Prostate gland (tissue), 2 donors: ENCODE results near the gene SEC24D.

Experiments used
- POLR2A ChIP-seq: fragments of 450-650 bp; IDR thresholded peaks from one replicate; pipeline ENCODE4 v1.6.1; 2016; ENCODE audit warnings: antibody characterized with exemption, mild to moderate bottlenecking
- TF ChIP-seq, protein P1 (sequence below), 4 experiments: fragments of 200-600 bp in 2 of 4; fragments of 450-650 bp in 2 of 4; sonication (generic) in 2 of 4; IDR thresholded peaks; 1 replicate in 3 of 4; 2 replicates in 1 of 4; pipeline ENCODE4 v1.5.1; 2016 to 2019; ENCODE audit warnings: antibody characterized with exemption in 4 of 4, mild to moderate bottlenecking in 2 of 4, moderate library complexity in 2 of 4

DNA sequence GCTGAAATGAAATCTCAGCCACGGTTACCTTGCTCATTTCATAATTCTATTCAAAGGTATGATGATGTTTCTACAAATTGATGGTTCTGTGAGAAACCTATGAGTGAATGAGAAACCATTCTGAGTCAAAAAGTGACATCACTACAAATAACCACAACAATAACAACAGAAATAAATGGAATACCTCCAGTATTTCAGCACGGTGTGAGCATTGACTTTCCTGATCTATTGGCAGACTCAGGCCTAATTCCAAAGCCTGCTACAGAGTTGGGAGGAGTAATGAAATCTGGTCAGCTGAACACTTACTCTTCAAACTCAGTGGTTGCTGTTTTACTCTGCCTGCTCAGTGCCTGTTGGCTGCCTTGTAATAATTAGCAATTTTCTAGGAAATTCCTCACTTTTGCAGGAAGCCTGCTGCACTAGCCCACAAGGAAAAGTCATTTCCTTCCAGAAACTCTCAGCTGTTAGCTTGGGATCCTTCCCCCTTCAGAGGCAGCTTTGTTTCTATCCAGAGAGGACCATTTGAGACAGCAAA is 33.9 kb upstream of the SEC24D start:
- TF ChIP-seq, protein P1, sequence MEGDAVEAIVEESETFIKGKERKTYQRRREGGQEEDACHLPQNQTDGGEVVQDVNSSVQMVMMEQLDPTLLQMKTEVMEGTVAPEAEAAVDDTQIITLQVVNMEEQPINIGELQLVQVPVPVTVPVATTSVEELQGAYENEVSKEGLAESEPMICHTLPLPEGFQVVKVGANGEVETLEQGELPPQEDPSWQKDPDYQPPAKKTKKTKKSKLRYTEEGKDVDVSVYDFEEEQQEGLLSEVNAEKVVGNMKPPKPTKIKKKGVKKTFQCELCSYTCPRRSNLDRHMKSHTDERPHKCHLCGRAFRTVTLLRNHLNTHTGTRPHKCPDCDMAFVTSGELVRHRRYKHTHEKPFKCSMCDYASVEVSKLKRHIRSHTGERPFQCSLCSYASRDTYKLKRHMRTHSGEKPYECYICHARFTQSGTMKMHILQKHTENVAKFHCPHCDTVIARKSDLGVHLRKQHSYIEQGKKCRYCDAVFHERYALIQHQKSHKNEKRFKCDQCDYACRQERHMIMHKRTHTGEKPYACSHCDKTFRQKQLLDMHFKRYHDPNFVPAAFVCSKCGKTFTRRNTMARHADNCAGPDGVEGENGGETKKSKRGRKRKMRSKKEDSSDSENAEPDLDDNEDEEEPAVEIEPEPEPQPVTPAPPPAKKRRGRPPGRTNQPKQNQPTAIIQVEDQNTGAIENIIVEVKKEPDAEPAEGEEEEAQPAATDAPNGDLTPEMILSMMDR (IDR thresholded peaks at IDR 0.05) = no peak
- TF ChIP-seq POLR2A = no peak
